Activated gamma-delta T cell treated with Interleukin-2 at 50 U/mL for 16 hours (primary cell): ENCODE data around the gene KIAA0753.

Experiments
- DNase-seq: peaks from one replicate; pipeline ENCODE4 v3.0.0-alpha.2; 2020

KIAA0753 gene

GRCh38 chr17:6568184-6568758, 72.2 kb downstream of the KIAA0753 start:
- DNase-seq: no peak

GRCh38 chr17:6567528-6568183, 72.9 kb downstream of the KIAA0753 start:
- no peak for DNase-seq

GRCh38 chr17:6561446-6561845, 79.1 kb downstream of the KIAA0753 start:
- DNase-seq: no peak

- DNase-seq: no peak
These were observed 80.0 kb downstream of the KIAA0753 start for GRCh38 chr17:6560496-6560895.

GRCh38 chr17:6559753-6560215, 80.7 kb downstream of the KIAA0753 start:
- DNase-seq: no peak

GRCh38 chr17:6558932-6559752, 81.4 kb downstream of the KIAA0753 start:
- no peak for DNase-seq

GRCh38 chr17:6558276-6558675, 82.2 kb downstream of the KIAA0753 start:
- no peak for DNase-seq

- DNase-seq: no peak
These were observed 83.5 kb downstream of the KIAA0753 start for GRCh38 chr17:6557040-6557438.

- DNase-seq: no peak
These were observed 84.1 kb downstream of the KIAA0753 start, which contains the start of gene PITPNM3 for GRCh38 chr17:6556121-6557039. PITPNM3 (minus strand) TSS chr17:6556555; CDS start chr17:6556406, 149 bp downstream.

- no peak for DNase-seq
These were observed 85.0 kb downstream of the KIAA0753 start for GRCh38 chr17:6555331-6556120.

GRCh38 chr17:6554871-6555330, 85.6 kb downstream of the KIAA0753 start:
- DNase-seq: no peak

- no peak for DNase-seq
These were observed 86.2 kb downstream of the KIAA0753 start for GRCh38 chr17:6554342-6554741.

- DNase-seq: no peak
These were observed 88.5 kb downstream of the KIAA0753 start for GRCh38 chr17:6551869-6552531.

- DNase-seq: no peak
These were observed 89.2 kb downstream of the KIAA0753 start for GRCh38 chr17:6551356-6551755.

- DNase-seq: no peak
These were observed 91.0 kb downstream of the KIAA0753 start for GRCh38 chr17:6549384-6550036.

GRCh38 chr17:6548578-6549330, 91.8 kb downstream of the KIAA0753 start:
- DNase-seq: no peak

- no peak for DNase-seq
These were observed 92.5 kb downstream of the KIAA0753 start for GRCh38 chr17:6548034-6548433.

- no peak for DNase-seq
These were observed 93.2 kb downstream of the KIAA0753 start for GRCh38 chr17:6547336-6547735.

GRCh38 chr17:6546069-6546718, 94.3 kb downstream of the KIAA0753 start:
- DNase-seq: no peak
